HEK293 (cell line): Measurements from ENCODE around the gene CNFN.
A peak's percentile ranks its signal among the peaks of the same experiment; 100 is the strongest.

Experiments
- CTCF ChIA-PET: fragments of 350-600 bp; formaldehyde crosslinking; extraction: SDS; loops from one replicate; lab custom pipeline; 2021; ENCODE audit warnings: antibody characterized with exemption; lab: Yijun Ruan, JAX
- POLR2A ChIA-PET: fragments of 300-600 bp; formaldehyde crosslinking; extraction: SDS; loops from one replicate; lab custom pipeline; 2020; ENCODE audit warnings: antibody characterized with exemption, inconsistent platforms; lab: Yijun Ruan, JAX
- H3K27ac ChIP-seq: fragments of 200-500 bp; sonication (Bioruptor generic); 2 replicates; pipeline ENCODE4 v1.5.1; 2014; ENCODE audit warnings: low read depth, low read length, control low read depth, inconsistent platforms; ENCODE audit errors: extremely low read depth
- H3K36me3 ChIP-seq, 2 experiments: fragments of 200-500 bp in 1 of 2; sonication (Bioruptor generic) in 1 of 2; 1 replicate in 1 of 2; 2 replicates in 1 of 2; pipeline ENCODE4 v1.5.1; 2014 to 2017; ENCODE audit warnings: inconsistent platforms in 2 of 2, low read length in 2 of 2; ENCODE audit not compliant: control insufficient read depth in 2 of 2, insufficient read depth in 1 of 2
- H3K4me1 ChIP-seq: fragments of 200-500 bp; sonication (Bioruptor generic); 2 replicates; pipeline ENCODE4 v1.5.1; 2014; ENCODE audit warnings: mild to moderate bottlenecking, low read length, inconsistent platforms; ENCODE audit not compliant: control insufficient read depth, insufficient read depth
- H3K4me3 ChIP-seq: 2 replicates; pipeline ENCODE4 v1.5.1; 2011; ENCODE audit warnings: low read depth, mild to moderate bottlenecking, control low read depth, low read length, moderate library complexity
- H3K9me3 ChIP-seq: fragments of 200-500 bp; sonication (Bioruptor generic); 2 replicates; pipeline ENCODE4 v1.5.1; 2014; ENCODE audit warnings: low read depth, low read length, inconsistent platforms; ENCODE audit not compliant: control insufficient read depth, insufficient read depth
- BCL11B ChIP-seq: fragments of 450-650 bp; formaldehyde crosslinking; IDR thresholded peaks from 2 replicates; pipeline ENCODE4 v1.5.1; 2016; ENCODE audit warnings: low read depth, missing biosample characterization, missing genetic modification characterization
- REPIN1 ChIP-seq: fragments of 450-650 bp; formaldehyde crosslinking; IDR thresholded peaks from 2 replicates; pipeline ENCODE4 v1.5.1; 2017; ENCODE audit warnings: missing biosample characterization, missing genetic modification characterization, low read depth
- ZNF121 ChIP-seq: fragments of 450-650 bp; formaldehyde crosslinking; IDR thresholded peaks from 2 replicates; pipeline ENCODE4 v1.5.1; 2016; ENCODE audit warnings: missing biosample characterization, missing genetic modification characterization
- ZNF239 ChIP-seq: fragments of 450-650 bp; formaldehyde crosslinking; IDR thresholded peaks from 2 replicates; pipeline ENCODE4 v1.5.1; 2016; ENCODE audit warnings: missing biosample characterization, missing genetic modification characterization
- ZNF341 ChIP-seq: fragments of 450-650 bp; formaldehyde crosslinking; IDR thresholded peaks from 2 replicates; pipeline ENCODE4; 2016; ENCODE audit warnings: low read depth, missing biosample characterization, missing genetic modification characterization
- ZNF792 ChIP-seq: fragments of 450-650 bp; formaldehyde crosslinking; IDR thresholded peaks from 2 replicates; pipeline ENCODE4 v1.5.1; 2016; ENCODE audit warnings: missing biosample characterization, missing genetic modification characterization
- TF ChIP-seq, protein P1 (sequence below): fragments of 450-650 bp; formaldehyde crosslinking; IDR thresholded peaks from 2 replicates; pipeline ENCODE4 v1.5.1; 2016; ENCODE audit warnings: missing biosample characterization, missing genetic modification characterization
- TF ChIP-seq, protein P2 (sequence below): fragments of 450-650 bp; formaldehyde crosslinking; IDR thresholded peaks from 2 replicates; pipeline ENCODE4 v1.5.1; 2016; ENCODE audit warnings: missing biosample characterization, missing genetic modification characterization

Gene CNFN

DNA sequence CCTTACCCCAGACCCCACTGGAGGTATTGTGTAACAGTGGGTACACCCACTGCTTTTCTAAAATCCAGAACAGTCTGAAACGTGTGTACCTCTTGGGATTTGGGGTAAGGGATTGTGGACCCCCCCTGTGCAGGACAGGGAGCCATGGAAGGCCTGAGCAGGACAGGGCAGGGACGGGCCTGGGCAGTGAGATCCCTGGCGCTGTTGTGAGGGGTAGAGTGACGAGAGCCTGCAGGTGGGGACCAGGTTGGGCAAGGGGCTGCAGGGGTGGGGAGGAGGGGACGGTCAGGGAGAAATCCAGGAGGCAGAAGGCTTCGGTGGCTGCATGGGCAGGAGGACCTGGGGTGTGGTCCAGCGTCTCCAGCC lies 28.6 kb downstream of the CNFN start:
- peaks cover 45 to 72% of the 10 kb centered on the region in 2 experiments for H3K36me3 ChIP-seq
- no peak overlapping the region for H3K4me3 ChIP-seq
- no peak overlapping the region for H3K27ac ChIP-seq
- H3K9me3 ChIP-seq, result no peaks in the 10 kb centered on the region
- 0 out of 2 replicates have a peak, but pooled peaks cover under 1% of the 10 kb centered on the region for H3K4me1 ChIP-seq
- ChIA-PET CTCF (interaction anchor here (0.7 to 1.0 kb wide), 3 partner anchors 13 to 28 kb away, joined by 3 to 4 read pairs (median 4); no protein-coding TSS in a partner anchor), POLR2A (no interaction called here)
- TF ChIP-seq ZNF121 (peak; percentile 89; the same call in 1 of the 2 replicates), ZNF792 (tag by site-specific recombination) (no peak)

DNA sequence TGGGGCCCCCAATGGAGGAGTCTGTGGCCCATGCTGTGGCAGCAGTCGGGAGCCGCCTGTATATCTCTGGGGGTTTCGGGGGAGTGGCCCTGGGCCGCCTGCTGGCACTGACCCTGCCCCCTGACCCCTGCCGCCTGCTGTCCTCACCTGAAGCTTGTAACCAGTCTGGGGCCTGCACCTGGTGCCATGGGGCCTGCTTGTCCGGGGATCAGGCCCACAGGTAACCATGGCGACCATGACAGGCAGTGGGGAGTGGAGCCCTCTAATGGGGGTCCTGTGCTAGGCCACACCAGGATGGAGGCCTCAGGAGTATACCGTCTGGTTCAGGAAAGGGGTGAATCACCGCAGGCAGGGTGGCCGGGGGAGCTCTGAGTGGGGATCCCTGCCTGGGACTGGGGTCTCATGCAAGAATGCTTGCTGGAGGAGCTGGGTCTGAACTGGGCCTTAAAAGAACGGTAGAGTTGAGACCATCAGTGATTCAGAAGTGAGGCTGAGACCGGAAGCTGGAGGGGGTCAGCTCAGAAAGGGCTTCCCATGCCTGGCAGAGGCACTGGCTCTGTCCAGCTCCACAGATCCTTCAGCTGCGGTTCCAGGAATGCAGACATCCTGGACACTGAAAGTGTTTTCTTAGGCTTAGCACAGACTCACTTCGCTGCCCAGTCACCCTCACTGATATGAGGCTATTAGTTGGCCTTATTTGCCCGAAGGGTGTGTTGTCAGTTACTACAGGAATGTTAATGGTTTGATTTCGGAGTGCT lies 29.1 kb downstream of the CNFN start:
- CTCF ChIA-PET, result interaction anchor here (0.7 to 1.0 kb wide), 5 partner anchors 13 to 177 kb away, joined by 3 to 5 read pairs (median 4); no protein-coding TSS in a partner anchor
- no peak overlapping the region for H3K27ac ChIP-seq
- peaks cover 42 to 75% of the 10 kb centered on the region in 2 experiments for H3K36me3 ChIP-seq
- H3K9me3 ChIP-seq, result no peaks in the 10 kb centered on the region
- H3K4me3 ChIP-seq, result no peak overlapping the region
- TF ChIP-seq, protein P1, sequence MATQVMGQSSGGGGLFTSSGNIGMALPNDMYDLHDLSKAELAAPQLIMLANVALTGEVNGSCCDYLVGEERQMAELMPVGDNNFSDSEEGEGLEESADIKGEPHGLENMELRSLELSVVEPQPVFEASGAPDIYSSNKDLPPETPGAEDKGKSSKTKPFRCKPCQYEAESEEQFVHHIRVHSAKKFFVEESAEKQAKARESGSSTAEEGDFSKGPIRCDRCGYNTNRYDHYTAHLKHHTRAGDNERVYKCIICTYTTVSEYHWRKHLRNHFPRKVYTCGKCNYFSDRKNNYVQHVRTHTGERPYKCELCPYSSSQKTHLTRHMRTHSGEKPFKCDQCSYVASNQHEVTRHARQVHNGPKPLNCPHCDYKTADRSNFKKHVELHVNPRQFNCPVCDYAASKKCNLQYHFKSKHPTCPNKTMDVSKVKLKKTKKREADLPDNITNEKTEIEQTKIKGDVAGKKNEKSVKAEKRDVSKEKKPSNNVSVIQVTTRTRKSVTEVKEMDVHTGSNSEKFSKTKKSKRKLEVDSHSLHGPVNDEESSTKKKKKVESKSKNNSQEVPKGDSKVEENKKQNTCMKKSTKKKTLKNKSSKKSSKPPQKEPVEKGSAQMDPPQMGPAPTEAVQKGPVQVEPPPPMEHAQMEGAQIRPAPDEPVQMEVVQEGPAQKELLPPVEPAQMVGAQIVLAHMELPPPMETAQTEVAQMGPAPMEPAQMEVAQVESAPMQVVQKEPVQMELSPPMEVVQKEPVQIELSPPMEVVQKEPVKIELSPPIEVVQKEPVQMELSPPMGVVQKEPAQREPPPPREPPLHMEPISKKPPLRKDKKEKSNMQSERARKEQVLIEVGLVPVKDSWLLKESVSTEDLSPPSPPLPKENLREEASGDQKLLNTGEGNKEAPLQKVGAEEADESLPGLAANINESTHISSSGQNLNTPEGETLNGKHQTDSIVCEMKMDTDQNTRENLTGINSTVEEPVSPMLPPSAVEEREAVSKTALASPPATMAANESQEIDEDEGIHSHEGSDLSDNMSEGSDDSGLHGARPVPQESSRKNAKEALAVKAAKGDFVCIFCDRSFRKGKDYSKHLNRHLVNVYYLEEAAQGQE (tag by site-specific recombination), result peak; percentile 61
- TF ChIP-seq REPIN1 (tag by site-specific recombination) (no peak), ZNF341 (tag by site-specific recombination) (no peak)
- TF ChIP-seq, protein P2, sequence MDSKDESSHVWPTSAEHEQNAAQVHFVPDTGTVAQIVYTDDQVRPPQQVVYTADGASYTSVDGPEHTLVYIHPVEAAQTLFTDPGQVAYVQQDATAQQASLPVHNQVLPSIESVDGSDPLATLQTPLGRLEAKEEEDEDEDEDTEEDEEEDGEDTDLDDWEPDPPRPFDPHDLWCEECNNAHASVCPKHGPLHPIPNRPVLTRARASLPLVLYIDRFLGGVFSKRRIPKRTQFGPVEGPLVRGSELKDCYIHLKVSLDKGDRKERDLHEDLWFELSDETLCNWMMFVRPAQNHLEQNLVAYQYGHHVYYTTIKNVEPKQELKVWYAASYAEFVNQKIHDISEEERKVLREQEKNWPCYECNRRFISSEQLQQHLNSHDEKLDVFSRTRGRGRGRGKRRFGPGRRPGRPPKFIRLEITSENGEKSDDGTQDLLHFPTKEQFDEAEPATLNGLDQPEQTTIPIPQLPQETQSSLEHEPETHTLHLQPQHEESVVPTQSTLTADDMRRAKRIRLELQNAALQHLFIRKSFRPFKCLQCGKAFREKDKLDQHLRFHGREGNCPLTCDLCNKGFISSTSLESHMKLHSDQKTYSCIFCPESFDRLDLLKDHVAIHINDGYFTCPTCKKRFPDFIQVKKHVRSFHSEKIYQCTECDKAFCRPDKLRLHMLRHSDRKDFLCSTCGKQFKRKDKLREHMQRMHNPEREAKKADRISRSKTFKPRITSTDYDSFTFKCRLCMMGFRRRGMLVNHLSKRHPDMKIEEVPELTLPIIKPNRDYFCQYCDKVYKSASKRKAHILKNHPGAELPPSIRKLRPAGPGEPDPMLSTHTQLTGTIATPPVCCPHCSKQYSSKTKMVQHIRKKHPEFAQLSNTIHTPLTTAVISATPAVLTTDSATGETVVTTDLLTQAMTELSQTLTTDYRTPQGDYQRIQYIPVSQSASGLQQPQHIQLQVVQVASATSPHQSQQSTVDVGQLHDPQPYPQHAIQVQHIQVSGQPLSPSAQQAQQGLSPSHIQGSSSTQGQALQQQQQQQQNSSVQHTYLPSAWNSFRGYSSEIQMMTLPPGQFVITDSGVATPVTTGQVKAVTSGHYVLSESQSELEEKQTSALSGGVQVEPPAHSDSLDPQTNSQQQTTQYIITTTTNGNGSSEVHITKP (tag by site-specific recombination), result no peak
- TF ChIP-seq, all 188 proteins: peak for 1
- POLR2A ChIA-PET, result interaction anchor here (0.7 kb wide), 1 partner anchor 116 kb away, joined by 5 read pairs; no protein-coding TSS in a partner anchor
- no peaks in the 10 kb centered on the region for H3K4me1 ChIP-seq

DNA sequence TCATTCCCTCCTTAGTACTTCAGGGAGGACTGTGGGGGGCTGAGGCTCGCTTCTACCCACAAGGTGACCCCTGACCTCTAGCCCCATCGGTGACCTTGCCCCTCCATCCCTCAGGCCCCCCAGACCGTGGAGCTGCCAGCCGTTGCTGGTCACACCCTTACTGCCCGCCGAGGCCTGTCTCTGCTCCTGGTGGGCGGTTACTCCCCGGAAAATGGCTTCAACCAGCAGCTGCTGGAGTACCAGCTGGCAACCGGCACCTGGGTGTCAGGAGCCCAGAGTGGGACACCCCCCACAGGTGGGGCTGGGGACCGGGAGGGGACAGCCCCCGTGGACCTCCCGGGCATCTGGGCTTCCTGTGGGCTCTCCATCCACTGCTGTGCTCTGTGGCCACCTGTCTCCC lies 32.8 kb downstream of the CNFN start:
- peaks cover 37 to 83% of the 10 kb centered on the region in 2 experiments for H3K36me3 ChIP-seq
- ChIA-PET CTCF (interaction anchor here (0.7 to 1.2 kb wide), 3 partner anchors 15 to 61 kb away, joined by 3 to 4 read pairs (median 3); no protein-coding TSS in a partner anchor), POLR2A (interaction anchor here (0.6 kb wide), 1 partner anchor 16 kb away, joined by 5 read pairs; no protein-coding TSS in a partner anchor)
- H3K4me3 ChIP-seq, result no peak overlapping the region
- no peak for TF ChIP-seq ZNF239 (tag by site-specific recombination)
- TF ChIP-seq BCL11B (tag by site-specific recombination), result 0 out of 2 replicates have a peak, but pooled peaks have one; percentile 49
- TF ChIP-seq, all 188 proteins: peak for 1
- Histone ChIP-seq H3K4me1 (no peaks in the 10 kb centered on the region), H3K27ac (no peak overlapping the region), H3K9me3 (no peaks in the 10 kb centered on the region)
